Neural cell (in vitro differentiated cells): ENCODE results near the gene CDK12.

Experiments used
- CTCF ChIP-seq: fragments of 450-650 bp; IDR thresholded peaks from 2 replicates; pipeline ENCODE4 v1.5.1; 2014; ENCODE audit warnings: antibody characterized with exemption, mild to moderate bottlenecking, moderate library complexity; ENCODE audit not compliant: poor library complexity, severe bottlenecking
- RAD21 ChIP-seq: fragments of 450-650 bp; conservative IDR thresholded peaks from 2 replicates; pipeline ENCODE4 v1.6.1; 2014; ENCODE audit warnings: antibody characterized with exemption, mild to moderate bottlenecking, moderate library complexity

GRCh38 chr17:39513915-39514314, 52.6 kb downstream of the CDK12 start:
- TF ChIP-seq CTCF: no peak
- TF ChIP-seq RAD21: no peak
